Measurements from ENCODE around the gene EYA2.

Gene EYA2

DNA sequence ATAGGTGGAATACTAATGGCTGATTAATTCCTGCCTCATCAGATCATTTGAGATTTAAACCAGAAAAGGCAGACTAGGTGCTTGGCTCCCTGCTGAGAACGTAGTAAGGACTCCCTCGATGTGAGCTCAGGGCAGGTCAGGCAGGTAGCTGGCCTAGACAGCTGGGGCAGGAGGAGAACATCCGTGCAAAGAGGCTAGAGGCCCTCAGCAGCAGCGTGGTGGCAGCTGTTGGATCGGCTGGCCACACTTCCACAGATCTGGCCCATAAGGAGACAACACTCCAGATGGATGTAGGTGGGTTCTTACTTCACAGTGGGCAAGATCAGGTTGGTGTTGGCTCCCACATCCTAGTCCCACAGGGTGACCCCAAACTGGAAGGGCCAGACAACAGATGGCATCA, 38.5 kb downstream of the EYA2 start:
- no peak for DNase-seq

DNA sequence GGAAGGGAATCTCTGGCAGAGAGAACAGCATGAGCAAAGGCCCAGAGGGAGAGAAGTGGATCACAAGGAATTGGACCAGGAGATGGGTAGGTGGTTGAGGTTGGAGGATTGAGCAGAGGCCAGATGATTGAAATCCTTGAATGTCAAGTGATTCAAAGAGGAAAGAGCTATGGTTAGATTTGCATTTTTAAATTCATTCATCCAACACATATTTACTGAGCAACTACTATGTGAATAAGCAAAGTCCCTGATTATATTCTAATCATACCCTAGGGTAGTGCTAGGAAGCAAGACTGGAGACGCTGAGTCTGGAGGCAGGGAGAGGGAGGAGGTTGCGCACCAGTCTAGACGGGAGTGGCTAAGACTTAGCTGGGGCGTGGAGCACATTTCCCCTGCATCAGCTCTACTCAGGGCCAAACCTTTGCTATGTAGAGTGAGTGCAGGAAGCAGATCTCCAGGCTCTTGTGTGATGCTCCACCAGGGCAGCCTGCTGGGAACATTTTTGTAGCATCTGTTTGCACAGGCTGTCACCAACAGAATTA, 40.2 kb downstream of the EYA2 start:
- DNase-seq: no peak

DNA sequence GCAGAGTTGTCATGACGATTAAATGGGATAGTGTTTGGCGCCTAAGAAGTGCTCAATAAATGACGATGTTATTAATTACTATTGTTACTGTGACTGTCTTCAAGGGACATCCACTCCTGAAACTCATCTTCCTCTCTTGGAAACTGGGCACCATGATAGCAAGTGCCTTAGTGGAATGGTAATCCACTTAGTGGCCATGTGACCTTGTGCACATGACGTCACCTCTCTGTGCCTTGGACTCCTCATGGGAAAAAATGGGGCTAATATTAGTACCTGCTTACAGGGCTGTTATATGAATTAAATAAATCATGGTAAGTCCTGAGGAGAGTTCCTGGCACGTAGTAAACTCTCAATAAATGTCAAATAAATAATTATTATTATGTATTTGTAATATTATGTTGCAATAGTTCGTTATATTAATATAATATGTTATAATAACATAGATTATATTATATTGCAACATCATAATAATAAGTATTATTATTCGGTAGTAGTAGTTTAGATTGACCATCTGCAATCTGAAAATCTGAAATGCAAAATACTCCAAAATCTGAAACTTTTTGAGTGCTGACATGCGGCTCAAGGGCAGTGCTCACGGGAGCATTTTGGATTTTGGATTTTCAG, 40.9 kb downstream of the EYA2 start:
- DNase-seq: no peak

DNA sequence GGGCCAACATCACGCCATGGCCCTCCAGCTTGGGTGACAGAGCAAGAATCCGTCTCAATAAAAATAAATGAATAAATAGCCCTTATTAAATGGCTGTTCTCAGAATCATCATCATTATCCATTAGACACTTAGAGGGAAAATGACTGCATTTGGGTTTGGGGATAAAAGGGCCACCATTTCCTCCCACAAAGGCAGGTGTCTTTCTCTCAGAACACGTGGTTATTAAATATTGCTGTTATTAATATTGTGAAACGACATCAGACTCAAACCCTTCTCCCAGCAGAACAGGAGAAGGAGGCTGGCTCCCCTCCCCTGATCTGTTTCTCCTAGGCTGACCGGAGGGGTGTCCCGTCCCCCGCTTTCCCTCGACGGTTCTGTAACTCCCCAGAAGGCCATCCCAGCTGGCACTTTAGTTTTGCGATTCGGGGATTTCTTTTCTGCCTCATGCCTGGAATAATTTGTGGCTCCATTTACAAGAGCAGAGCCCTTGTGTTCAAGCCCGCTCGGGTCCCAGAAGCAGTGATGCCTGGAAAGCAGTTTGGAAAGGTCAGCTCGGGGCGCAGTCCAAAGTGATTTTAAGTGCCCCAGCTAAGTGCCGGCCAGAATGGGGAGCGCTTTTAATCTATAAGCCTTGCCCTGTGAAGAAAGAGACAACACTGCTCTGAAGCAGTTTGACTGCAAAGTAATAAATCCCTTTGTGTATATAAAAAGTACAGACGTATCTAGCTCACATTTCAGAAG, 41.9 kb downstream of the EYA2 start:
- DNase-seq: no peak

DNA sequence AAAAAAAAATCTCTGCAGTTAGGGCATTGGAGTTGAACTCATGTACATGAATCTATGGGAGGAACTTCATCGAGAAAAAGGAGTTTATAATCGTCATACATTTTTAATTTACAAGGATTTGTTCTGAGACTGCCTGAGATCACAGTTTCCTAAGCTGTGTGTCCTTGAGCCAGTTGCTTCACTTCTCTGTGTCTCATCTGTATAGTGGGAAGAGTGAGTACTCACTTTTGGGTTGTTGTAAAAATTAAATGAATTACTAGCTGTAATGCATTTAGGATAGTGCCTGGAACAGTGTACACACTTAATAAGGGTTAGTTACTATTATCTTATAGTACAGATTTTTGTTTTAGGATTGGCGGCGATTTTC, 42.5 kb downstream of the EYA2 start:
- DNase-seq: no peak

DNA sequence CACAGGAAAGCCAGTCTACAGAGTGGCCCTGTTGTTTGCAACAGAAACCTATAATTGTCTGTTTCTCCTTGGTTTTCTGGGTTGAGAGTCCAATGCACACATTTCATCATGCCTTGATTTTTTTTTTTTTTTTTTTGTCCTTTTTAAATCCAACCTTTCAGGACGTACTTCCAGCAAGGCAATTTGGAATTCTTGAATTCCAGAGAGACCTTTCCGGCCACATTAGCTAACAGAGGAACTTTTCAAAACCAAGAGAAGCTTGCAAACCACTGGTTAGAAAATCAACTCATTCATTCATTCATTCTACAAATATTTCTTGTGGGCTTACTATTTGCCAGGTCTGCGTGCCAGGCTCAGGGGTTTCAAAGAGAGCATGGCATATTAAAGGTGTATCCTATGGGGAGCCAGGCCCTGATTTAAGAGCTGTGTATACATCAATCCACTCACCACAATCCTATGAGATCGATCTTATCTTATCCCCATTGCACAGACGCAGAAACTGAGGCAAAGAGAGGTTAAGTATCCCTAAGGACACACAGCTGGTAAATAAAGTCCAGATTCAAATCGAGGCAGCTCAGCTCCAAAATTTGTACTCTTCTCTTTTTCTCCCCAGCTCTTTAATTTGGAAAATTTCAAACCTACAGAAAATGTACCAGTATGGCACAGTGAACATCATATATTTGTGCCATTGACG, 43.0 kb downstream of the EYA2 start:
- no peak for DNase-seq

DNA sequence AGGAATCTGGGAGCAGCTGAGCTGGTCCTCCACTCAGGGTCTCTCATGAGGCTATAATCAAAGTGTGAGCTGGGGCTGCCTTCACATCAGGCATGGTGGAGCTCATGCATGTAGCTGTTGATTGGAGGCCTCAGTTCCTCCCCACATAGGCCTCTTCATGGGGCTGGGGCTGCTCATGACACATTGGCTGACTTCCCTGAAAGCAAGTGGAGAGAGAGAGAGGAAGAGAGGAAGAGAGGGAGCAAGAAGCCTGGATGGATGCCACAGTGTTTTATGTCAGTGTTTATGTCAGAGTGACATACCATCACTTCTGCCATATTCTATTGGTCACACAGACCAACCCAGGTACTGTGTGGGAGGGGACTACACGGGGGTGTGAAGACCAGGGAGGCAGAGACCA, 43.8 kb downstream of the EYA2 start:
- no peak for DNase-seq

DNA sequence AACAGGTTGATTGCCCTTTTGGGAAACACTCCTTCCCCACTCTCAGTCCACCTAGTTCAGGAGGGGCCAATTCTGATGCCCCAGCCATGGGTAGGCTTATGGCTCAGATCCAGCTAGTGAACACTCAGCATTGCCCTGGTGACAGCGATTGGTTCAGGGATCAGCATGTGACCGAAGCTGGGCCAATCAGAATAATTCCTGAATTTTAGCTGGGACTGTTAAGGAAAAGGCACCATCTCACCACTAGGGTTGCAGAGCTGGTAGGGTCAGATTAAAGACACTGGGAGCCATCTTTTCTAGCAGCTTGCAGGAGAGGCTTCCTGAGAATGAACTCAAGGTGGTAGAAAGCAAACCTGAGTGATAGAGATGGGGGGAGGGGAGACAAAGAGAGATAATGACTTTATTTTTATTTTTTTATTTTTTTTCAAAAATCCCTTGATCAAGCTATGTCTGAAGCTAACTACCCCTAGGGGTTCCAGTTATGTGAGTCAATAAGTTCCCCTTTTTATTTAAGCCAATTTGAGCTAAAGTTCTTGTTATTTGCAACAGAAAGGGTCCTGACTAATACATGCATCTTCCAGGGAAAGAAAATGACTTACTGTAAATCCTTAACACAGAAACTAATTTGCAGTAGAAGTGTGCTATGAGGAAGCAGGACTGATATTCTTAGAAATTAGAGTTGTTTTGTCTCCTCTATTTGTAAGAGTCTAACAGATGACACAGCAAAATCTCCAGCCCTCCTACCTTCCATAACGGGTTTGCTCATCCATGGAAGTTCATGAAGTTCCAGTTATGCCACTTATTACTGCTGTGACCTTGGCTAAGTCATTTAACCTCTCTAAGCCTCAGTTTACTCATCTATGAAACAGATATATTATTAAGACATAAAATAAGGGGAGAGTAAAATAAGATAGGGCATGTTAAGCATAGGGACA, 44.7 kb downstream of the EYA2 start:
- peak; percentile 15 for DNase-seq

DNA sequence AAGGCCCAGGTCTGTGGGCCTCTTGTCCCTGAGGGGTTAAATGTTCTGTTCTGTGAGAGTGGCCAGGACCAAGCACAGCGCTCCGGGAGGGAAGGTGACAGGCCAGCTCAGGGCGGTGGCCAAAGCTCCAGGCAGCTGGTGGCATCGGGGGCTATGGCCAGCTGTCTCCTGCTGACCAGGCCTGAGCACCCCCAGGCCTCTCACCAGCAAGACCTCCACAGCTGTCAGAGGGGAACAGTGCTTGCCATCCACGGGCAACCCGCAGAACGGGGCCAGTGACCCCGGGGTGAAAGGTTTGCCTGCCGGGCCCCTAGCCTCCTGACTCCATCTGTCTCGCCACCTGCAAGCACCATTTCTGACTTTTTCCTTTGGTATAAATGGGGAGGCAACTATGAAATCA, 46.0 kb downstream of the EYA2 start:
- no peak for DNase-seq

DNA sequence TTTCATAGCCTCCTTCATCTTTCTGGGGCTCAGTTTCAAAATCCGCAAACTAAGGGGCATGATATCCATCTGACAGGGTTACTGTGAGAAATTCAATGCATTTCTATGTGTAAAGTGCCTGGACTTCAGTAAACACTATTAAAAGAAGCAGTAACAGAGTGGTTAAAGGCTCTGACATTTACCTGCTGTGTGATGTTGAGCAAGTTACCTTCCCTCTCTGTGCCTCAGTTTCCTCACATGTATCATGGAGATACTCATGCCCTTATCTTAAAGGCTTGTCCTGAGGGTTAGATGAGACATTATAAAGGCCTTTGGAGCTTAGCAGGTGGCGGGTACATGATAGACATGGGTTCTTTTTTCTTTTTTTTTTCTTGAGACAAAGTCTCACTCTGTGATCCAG, 46.8 kb downstream of the EYA2 start:
- no peak for DNase-seq

DNA sequence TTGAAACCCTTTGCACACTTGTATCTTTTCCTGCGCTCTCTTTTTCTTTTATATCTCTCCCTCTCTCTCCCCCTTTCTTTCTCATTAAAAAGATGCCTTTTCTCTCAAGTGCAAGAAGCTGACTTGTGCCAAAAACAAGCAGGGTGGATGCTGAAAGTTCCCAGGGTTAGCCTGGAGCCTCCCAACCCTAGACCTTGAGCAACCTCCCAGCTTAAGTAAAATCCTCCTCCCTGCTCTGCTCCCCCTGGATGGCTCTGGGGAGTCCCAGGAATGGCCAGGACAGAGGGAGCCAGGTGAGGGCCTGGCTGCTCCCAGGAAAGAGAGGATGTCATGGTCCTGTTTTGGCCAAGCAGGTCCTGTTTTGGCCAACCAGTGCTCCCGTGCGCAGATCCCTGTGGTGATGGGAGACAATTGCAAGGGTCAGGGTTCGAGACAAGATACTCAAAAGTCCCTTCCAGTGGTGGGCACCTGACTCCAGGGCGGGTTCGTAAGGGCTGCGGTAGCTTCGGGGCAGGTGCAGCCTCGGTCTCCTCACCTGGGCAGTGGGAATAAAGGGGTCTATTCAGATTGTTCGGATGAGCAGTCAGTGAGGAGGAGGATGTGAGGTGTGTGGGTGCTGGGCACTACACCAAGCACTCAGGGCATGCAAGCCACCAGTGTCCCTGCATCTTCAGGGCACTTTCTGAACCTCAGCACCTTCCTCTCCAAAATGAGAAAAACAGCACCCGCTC, 49.4 kb downstream of the EYA2 start:
- DNase-seq: no peak

DNA sequence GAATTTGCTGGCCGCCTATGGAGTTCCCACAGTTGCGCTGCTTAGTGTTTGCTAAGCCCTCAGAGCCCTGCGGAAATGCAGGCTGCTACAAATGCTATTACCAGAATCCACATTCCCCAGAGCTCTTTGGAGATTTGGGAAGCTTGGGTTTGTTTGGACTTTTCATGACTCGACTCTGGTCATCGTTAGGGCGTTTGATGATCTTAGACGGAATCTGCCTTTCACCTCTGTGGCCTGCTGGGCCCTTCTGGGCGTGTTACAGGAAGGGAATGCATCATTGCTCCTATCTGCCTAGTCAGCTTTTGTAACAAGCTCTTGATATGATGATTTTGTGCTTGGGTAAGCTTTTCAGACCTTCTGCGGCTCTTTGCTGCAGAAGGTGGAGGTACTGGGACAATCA, 50.8 kb downstream of the EYA2 start:
- DNase-seq: no peak

DNA sequence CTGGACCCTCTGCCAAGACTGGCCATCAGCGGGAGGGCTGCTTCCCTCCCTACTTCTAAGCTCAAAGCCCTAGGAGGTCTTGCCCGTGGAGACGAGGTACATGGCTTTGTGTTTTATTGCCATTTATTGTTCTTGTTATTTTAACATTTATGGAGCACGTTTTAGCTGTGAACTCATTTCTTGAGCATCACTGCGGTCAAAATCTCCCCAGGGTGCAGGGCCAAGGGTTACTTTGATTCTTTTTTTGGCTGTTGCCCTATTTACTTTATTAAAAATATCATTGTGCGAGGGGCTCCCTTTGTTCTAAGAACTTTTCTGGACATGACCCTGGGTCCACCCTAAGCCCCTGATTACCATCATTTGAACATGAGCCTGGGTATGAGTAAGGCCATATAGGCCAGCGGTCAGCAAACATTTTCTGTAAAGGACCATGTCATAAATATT, 51.6 kb downstream of the EYA2 start:
- no peak for DNase-seq

DNA sequence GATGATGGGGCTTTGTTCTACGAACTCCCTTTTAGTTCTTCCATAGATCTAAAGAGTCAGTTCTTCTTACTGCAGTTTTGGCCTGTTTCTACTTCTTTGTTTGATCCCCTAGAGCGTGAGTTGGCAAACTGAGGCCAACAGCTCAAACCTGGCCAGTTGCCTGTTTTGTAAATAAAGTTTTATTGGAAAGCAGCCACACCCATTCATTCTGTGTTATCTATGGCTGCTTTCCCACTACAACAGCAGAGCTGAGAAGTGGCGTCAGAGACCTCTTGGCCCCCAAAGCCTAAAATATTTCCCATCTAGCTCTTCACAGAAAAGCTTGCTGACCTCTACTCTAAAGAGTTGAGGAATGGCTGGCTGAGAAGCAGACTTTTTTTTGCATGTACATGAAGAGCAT, 52.2 kb downstream of the EYA2 start:
- no peak for DNase-seq

DNA sequence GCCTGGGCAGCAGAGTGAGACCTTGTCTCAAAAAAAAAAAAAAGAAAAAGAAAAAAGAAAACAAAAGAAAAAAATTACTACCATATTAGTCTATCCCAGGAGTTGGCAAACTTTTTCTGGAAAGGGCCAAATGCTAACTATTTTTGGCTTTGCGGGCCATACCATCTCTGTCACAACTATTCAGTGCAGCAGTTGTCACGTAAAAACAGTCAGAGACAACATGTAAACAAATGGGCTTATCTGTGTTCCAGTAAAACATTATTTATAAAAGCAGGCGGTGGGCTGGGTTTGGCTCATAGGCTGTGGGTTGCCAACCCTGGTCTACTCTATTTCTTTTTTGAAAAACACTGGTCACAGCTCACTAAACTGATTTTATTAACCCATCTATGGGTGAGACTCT, 53.4 kb downstream of the EYA2 start:
- DNase-seq: no peak

DNA sequence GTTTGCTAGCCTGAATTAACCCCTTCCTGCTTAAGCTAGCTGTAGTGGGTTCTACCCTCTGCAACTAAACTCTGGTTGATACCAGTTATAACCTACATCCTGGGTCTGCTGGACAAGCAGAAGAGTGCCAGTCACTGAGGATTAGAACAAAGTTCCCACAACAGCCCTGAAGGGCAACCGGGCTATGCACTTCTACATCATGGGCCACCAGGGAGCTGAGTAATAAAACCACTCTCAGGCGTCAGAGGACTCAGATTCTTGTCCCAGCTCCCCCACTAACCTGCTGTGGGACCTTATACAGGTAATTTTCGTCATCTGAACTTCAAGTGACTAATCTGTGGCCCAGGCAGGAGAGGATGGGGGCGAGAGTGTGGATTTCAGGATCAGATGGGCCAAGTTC, 56.8 kb downstream of the EYA2 start:
- peak; percentile 24 for DNase-seq

DNA sequence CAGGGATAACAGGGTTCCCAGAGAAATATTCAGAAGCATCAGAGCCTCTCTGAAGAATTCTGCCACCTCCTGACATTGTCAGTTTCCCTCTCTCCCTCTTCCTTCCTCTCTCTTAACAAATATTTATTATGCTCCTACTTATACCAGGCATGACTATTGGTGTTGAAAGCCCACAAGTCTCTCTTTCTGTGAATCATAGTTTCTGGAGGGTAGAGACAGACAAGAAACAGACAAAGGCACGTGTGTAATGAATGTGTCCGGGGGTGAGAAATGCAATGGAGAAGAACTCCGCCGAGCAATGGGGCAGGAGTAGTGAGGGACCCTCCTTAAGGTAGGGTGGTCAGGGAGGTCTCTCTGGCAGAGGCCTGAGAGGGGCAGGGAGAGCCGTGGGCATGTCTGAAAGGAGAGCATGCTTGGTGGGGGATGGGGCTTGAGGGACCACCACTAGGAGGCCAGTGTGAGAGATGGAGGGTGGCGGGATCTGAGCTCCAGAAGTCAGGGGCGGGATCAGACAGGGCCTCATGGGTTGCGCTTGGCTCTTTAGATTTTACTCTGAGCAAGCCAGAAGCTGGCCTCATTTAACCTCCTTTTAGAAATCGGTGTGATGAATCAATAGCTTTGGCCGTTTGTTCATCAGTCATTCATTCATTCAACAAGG, 57.3 kb downstream of the EYA2 start:
- DNase-seq: peak; percentile 2

DNA sequence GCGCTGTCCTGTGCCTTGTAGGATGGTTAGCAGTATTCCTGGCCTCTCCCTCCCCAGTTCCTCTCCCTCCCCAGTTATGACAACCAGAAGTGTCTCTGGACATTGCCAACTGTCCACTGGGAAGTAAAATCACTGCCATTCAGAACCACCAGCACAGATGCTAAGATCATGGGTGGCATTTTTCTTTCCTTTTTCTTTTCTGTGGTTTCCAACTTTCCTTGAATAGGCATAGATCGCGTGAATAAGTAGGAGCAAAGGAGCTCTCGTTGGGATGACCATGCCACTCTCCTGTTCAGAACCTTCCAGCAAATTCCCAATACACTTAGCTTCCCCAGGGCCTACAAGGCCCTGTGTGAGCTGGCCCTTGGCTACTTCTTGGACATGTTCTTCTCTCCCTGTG, 59.0 kb downstream of the EYA2 start:
- no peak for DNase-seq

DNA sequence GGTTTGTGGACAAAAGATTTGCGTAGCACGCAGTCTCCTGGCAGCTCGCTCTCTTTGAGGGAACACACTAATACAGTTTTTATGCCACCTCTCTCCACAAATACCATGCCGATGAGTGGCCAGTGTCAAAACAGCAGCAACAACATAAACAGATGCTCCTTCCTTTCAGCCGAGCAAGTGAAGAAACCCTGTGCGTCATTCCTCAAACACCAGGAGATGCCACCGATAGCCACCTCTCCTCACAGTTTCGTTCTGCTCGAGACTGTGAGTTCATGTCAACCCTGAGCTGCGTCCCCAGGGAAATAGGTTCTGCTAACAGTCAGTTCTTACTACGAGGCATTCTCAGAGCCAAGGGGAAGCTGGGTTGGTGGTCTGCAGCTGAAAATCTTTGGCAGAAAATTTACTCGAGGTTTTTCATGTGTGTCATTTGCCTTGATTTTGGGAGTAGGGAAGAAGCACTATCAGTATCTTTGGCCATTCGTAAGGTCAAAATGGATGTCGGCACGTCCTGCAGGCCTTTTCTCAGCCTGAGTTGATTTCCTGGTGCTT, 59.9 kb downstream of the EYA2 start:
- DNase-seq: no peak

DNA sequence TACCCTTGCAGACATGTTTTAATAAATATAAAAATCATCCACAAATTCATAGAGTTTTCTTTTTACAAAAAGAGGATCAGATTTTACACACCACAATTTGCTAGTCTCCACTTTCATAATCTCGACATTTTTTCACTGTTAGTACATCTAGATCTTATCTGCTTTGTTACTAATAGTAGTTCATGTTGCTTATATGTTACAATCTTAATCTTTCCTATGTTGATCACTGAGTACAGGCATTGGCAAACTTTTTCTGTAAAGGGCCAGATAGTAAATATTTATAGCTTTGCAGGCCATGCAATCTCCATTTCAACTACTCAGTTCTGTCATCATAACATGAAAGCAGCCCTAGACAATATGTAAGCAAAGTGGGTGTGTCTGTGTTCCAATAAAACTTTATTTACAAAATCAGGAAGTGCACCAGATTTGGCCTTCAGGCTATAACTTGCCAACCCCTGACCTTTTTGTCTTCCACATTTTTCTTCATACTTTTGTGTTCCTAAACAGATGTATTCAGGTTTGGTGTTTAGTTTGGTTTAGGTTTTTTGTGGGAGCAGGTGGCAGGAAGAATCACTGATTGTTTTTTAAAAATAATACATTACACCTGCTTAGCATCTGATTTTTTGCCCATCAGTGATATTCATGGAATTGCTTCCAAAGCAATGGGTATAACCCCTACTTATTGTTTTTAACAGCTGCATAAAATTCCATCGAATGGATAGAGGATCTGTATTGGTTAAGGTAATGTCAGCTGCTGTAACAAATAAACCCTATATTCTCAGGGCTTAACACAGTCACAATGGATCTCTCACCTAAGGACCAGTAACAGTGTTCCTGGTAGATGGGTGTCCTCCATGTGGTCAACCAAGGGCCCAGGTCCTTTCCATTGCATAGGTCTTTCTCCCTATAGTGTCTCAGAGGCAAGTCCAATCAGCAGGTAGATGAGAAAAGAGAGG, 61.2 kb downstream of the EYA2 start:
- DNase-seq: no peak
